HepG2 (cell line): ENCODE data around the gene TMEM253. TPM values are rescaled to one million over a fixed set of nuclear protein-coding genes. Genes with fewer than 3 reads are reported as not detected.

Experiments used
- CC2D1A ChIP-seq: sonication (generic); formaldehyde crosslinking; IDR thresholded peaks from 2 replicates; pipeline ENCODE4 v1.8.1; 2023; ENCODE audit warnings: mild to moderate bottlenecking, missing genetic modification reagents
- CCDC6 ChIP-seq: sonication (generic); formaldehyde crosslinking; IDR thresholded peaks from 2 replicates; pipeline ENCODE4 v1.8.1; 2022; ENCODE audit warnings: mild to moderate bottlenecking, missing genetic modification reagents, moderate library complexity
- FOXK1 ChIP-seq: sonication (generic); formaldehyde crosslinking; IDR thresholded peaks from 2 replicates; pipeline ENCODE4 v1.4.0; 2020; ENCODE audit warnings: low read depth, missing genetic modification reagents, borderline replicate concordance
- HES4 ChIP-seq: sonication (generic); formaldehyde crosslinking; IDR thresholded peaks from 2 replicates; pipeline ENCODE4 v1.9.0; 2021; ENCODE audit warnings: mild to moderate bottlenecking, missing genetic modification reagents, borderline replicate concordance
- IRF9 ChIP-seq: sonication (generic); formaldehyde crosslinking; IDR thresholded peaks from 2 replicates; pipeline ENCODE4 v1.8.0; 2022; ENCODE audit warnings: missing genetic modification reagents, mild to moderate bottlenecking, borderline replicate concordance
- MAFK ChIP-seq, 2 experiments: IDR thresholded peaks in 1 of 2; conservative IDR thresholded peaks in 1 of 2; 2 replicates each; pipeline ENCODE4 v1.6.1; 2011; ENCODE audit warnings: improper control_type of control experiment in 2 of 2, low read length in 2 of 2
- MEIS2 ChIP-seq: sonication (generic); formaldehyde crosslinking; IDR thresholded peaks from 2 replicates; pipeline ENCODE4 v1.9.0; 2021; ENCODE audit warnings: mild to moderate bottlenecking, missing genetic modification reagents
- NR0B2 ChIP-seq: sonication (generic); formaldehyde crosslinking; IDR thresholded peaks from 2 replicates; pipeline ENCODE4 v1.4.0; 2020; ENCODE audit warnings: mild to moderate bottlenecking, missing genetic modification reagents
- NR2F6 ChIP-seq, 2 experiments: IDR thresholded peaks; 2 replicates each; pipeline ENCODE4 v1.6.1; 2016; ENCODE audit warnings: antibody characterized with exemption in 1 of 2, mild to moderate bottlenecking in 1 of 2
- PBX3 ChIP-seq: sonication (generic); formaldehyde crosslinking; IDR thresholded peaks from 2 replicates; pipeline ENCODE4 v1.8.1; 2023; ENCODE audit warnings: missing genetic modification reagents, inconsistent platforms, borderline replicate concordance
- RAD51 ChIP-seq: fragments of 450-650 bp; IDR thresholded peaks from 2 replicates; pipeline ENCODE4 v1.6.1; 2016; ENCODE audit warnings: borderline replicate concordance
- RARG ChIP-seq: sonication (generic); formaldehyde crosslinking; IDR thresholded peaks from 2 replicates; pipeline ENCODE4 v1.4.0; 2020; ENCODE audit warnings: low read depth, mild to moderate bottlenecking, missing genetic modification reagents
- REL ChIP-seq: sonication (generic); formaldehyde crosslinking; conservative IDR thresholded peaks from 2 replicates; pipeline ENCODE4 v1.8.0; 2022; ENCODE audit warnings: mild to moderate bottlenecking, missing genetic modification reagents, moderate library complexity
- SALL2 ChIP-seq: sonication (generic); formaldehyde crosslinking; IDR thresholded peaks from 2 replicates; pipeline ENCODE4 v1.8.1; 2023; ENCODE audit warnings: mild to moderate bottlenecking, missing genetic modification reagents, inconsistent platforms
- SAP130 ChIP-seq: IDR thresholded peaks from 2 replicates; pipeline ENCODE4 v1.6.1; 2016; ENCODE audit warnings: low read depth
- SIN3A ChIP-seq: IDR thresholded peaks from 2 replicates; pipeline ENCODE4 v1.6.1; 2011; ENCODE audit warnings: low read depth, mild to moderate bottlenecking, control low read depth, low read length, borderline replicate concordance
- SMARCE1 ChIP-seq: fragments of 450-650 bp; IDR thresholded peaks from 2 replicates; pipeline ENCODE4 v1.6.1; 2017; ENCODE audit warnings: borderline replicate concordance
- TCF12 ChIP-seq, 2 experiments: fragments of 450-650 bp in 1 of 2; sonication (generic) in 1 of 2; formaldehyde crosslinking in 1 of 2; IDR thresholded peaks; 2 replicates each; pipeline versions ENCODE4 v1.6.1 to v1.8.0; 2017 to 2022; ENCODE audit warnings: antibody characterized with exemption in 1 of 2, mild to moderate bottlenecking in 1 of 2, missing genetic modification reagents in 1 of 2, moderate library complexity in 1 of 2
- YEATS4 ChIP-seq: sonication (generic); formaldehyde crosslinking; IDR thresholded peaks from 2 replicates; pipeline ENCODE4 v1.4.0; 2020; ENCODE audit warnings: missing genetic modification reagents, borderline replicate concordance
- ZNF235 ChIP-seq: sonication (generic); formaldehyde crosslinking; IDR thresholded peaks from 2 replicates; pipeline ENCODE4 v1.8.1; 2023; ENCODE audit warnings: mild to moderate bottlenecking, missing genetic modification reagents, borderline replicate concordance
- ZNF430 ChIP-seq: sonication (generic); formaldehyde crosslinking; IDR thresholded peaks from 2 replicates; pipeline ENCODE4 v1.9.0; 2021; ENCODE audit warnings: mild to moderate bottlenecking, missing genetic modification reagents
- ZNF468 ChIP-seq: sonication (generic); formaldehyde crosslinking; IDR thresholded peaks from 2 replicates; pipeline ENCODE4 v1.8.0; 2022; ENCODE audit warnings: mild to moderate bottlenecking, moderate library complexity, missing genetic modification reagents
- ZNF678 ChIP-seq: sonication (generic); formaldehyde crosslinking; IDR thresholded peaks from 2 replicates; pipeline ENCODE4 v1.4.0; 2020; ENCODE audit warnings: mild to moderate bottlenecking, missing genetic modification reagents
- ZNF747 ChIP-seq: sonication (generic); formaldehyde crosslinking; IDR thresholded peaks from 2 replicates; pipeline ENCODE4 v1.8.1; 2023; ENCODE audit warnings: missing genetic modification reagents, mild to moderate bottlenecking, borderline replicate concordance
- ZNF768 ChIP-seq: sonication (generic); formaldehyde crosslinking; IDR thresholded peaks from 2 replicates; pipeline ENCODE4 v1.4.0; 2020; ENCODE audit warnings: missing genetic modification reagents
- polyA plus RNA-seq, 8 experiments: library from polyadenylated mRNA; depleted of rRNA in 3 of 8; stranded (reverse) in 7 of 8; unstranded in 1 of 8; fragments of >200 nt; fragmentation: Illumina TruSeq in 4 of 8; extraction: Trizol in 4 of 8; gene quantifications; 2 replicates each; pipeline versions ENCODE4 v1.2.1 to v1.2.3, GENCODE V29; 2011 to 2016; ENCODE audit warnings: low read depth in 4 of 8, missing spikeins in 1 of 8, mixed read lengths in 1 of 8; ENCODE audit not compliant: insufficient read depth in 1 of 8
- total RNA-seq, 5 experiments: library from RNA; depleted of rRNA; stranded (reverse); fragments of >200 nt; fragmentation: Illumina TruSeq; extraction: Trizol; gene quantifications; 2 replicates each; pipeline ENCODE4 v1.2.3, GENCODE V29; 2016; ENCODE audit warnings: low read depth in 1 of 5

Gene TMEM253
- total and polyA plus RNA-seq, 2 of the 13 experiments (the other 11 are each of a cell fraction or from before 2014, with no cell fraction given), result 0.29 to 0.45 TPM

GRCh38 chr14:21092273-21093011 lies 8.4 kb upstream of the TMEM253 start (continued):
- TF ChIP-seq RARG, result no peak
- 0 out of 2 replicates have a peak, but pooled peaks have one; percentile 72 for TF ChIP-seq ZNF468 (CRISPR knock-in tag)
- peak; percentile 38 to 44; a peak in 3 of 4 replicates for TF ChIP-seq MAFK (conservative IDR thresholded peaks at IDR 0.05 in 1 of 2, IDR thresholded peaks at IDR 0.05 in 1 of 2; ENCODE audit: low read length in 2 of 2)
- peak; percentile 70; the same call in 1 of the 2 replicates for TF ChIP-seq FOXK1 (CRISPR knock-in tag)
- no peak; the same call in 1 of the 2 replicates for TF ChIP-seq HES4 (CRISPR knock-in tag)
- TF ChIP-seq YEATS4, result no peak
- TF ChIP-seq SAP130 (CRISPR knock-in tag), result peak; percentile 74
- no peak; the same call in 1 of the 2 replicates for TF ChIP-seq ZNF235 (CRISPR knock-in tag)
- no peak for TF ChIP-seq ZNF430 (CRISPR knock-in tag)
- TF ChIP-seq SMARCE1, result no peak
- peak; percentile 80 for TF ChIP-seq ZNF768 (CRISPR knock-in tag)
- no peak for TF ChIP-seq NR2F6 (IDR thresholded peaks at IDR 0.05)
- peak; percentile 80; the same call in 1 of the 2 replicates for TF ChIP-seq NR2F6 (CRISPR knock-in tag; IDR thresholded peaks at IDR 0.05)
- peak; percentile 93 for TF ChIP-seq SALL2 (CRISPR knock-in tag)
- TF ChIP-seq TCF12 (IDR thresholded peaks at IDR 0.05), result no peak
- TF ChIP-seq TCF12 (CRISPR knock-in tag; IDR thresholded peaks at IDR 0.05), result no peak
- TF ChIP-seq MEIS2, result peak; percentile 68; the same call in 1 of the 2 replicates
- TF ChIP-seq CC2D1A (CRISPR knock-in tag), result no peak
- TF ChIP-seq ZNF678 (CRISPR knock-in tag), result peak; percentile 73; the same call in 1 of the 2 replicates
- TF ChIP-seq SIN3A, result peak; percentile 56; the same call in 1 of the 2 replicates
- TF ChIP-seq RAD51, result no peak
- TF ChIP-seq REL (CRISPR knock-in tag), result 0 out of 2 replicates have a peak, but pooled peaks have one; percentile 70
- no peak; the same call in 1 of the 2 replicates for TF ChIP-seq CCDC6 (CRISPR knock-in tag)
- TF ChIP-seq ZNF747 (CRISPR knock-in tag), result peak; percentile 96; the same call in 1 of the 2 replicates
- TF ChIP-seq NR0B2 (CRISPR knock-in tag), result no peak; the same call in 1 of the 2 replicates
- TF ChIP-seq IRF9 (CRISPR knock-in tag), result peak; percentile 92; the same call in 1 of the 2 replicates
- no peak for TF ChIP-seq PBX3 (CRISPR knock-in tag)
